ENCODE results near the gene ARID3C. TPM values are rescaled to one million over a fixed set of nuclear protein-coding genes. Genes with fewer than 3 reads are reported as not detected.

Gene ARID3C
- total and polyA plus RNA-seq, 2 experiments from 2014 or later = 0.49 TPM; not detected in 1

GRCh38 chr9:34653151-34654072, 24.5 kb upstream of the ARID3C start:
- Histone ChIP-seq H3K27ac (ENCODE audit: low read depth) (no peak overlapping the region), H3K9me2 (ENCODE audit: insufficient read depth) (no peaks in the 10 kb centered on the region), H3K27me3 (ENCODE audit: insufficient read depth) (no peaks in the 10 kb centered on the region), H3K4me3 (no peak overlapping the region), H3K4me1 (ENCODE audit: insufficient read depth) (peaks cover 16% of the 10 kb centered on the region), H3K79me2 (replicated peaks; ENCODE audit: insufficient read depth) (no peaks in the 10 kb centered on the region), H3K36me3 (ENCODE audit: insufficient read depth) (peaks cover 3% of the 10 kb centered on the region; the same call in 1 of the 2 replicates), H4K20me1 (replicated peaks; ENCODE audit: insufficient read depth) (no peaks in the 10 kb centered on the region; the same call in 1 of the 2 replicates), H3F3A (replicated peaks; ENCODE audit: low read depth) (0 out of 2 replicates have a peak, but pooled peaks cover 4% of the 10 kb centered on the region), H3K4me2 (peak overlapping the region; percentile 57), H2AFZ (0 out of 2 replicates have a peak overlapping the region, but pooled peaks have one; percentile 63)
- Mint-ChIP-seq H3K36me3 (ENCODE audit: low read depth) (peaks cover 15% of the 10 kb centered on the region), H3K4me1 (peaks cover 37% of the 10 kb centered on the region), H3K27me3 (ENCODE audit: insufficient read depth, low read depth, poor library complexity) (peaks cover 25% of the 10 kb centered on the region), H3K27ac (no peak overlapping the region), H3K9me3 (no peaks in the 10 kb centered on the region; the same call in 2 of the 3 replicates), H3K4me3 (peak overlapping the region; percentile 28; the same call in 2 of the 3 replicates)
- DNase-seq (ENCODE audit: low spot score) (no peak), ATAC-seq (peak; percentile 5)
- no peak for TF ChIP-seq POLR2AphosphoS5 (IDR thresholded peaks at IDR 0.05; ENCODE audit: low read depth)
- TF ChIP-seq, protein P1, sequence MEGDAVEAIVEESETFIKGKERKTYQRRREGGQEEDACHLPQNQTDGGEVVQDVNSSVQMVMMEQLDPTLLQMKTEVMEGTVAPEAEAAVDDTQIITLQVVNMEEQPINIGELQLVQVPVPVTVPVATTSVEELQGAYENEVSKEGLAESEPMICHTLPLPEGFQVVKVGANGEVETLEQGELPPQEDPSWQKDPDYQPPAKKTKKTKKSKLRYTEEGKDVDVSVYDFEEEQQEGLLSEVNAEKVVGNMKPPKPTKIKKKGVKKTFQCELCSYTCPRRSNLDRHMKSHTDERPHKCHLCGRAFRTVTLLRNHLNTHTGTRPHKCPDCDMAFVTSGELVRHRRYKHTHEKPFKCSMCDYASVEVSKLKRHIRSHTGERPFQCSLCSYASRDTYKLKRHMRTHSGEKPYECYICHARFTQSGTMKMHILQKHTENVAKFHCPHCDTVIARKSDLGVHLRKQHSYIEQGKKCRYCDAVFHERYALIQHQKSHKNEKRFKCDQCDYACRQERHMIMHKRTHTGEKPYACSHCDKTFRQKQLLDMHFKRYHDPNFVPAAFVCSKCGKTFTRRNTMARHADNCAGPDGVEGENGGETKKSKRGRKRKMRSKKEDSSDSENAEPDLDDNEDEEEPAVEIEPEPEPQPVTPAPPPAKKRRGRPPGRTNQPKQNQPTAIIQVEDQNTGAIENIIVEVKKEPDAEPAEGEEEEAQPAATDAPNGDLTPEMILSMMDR (conservative IDR thresholded peaks at IDR 0.05; ENCODE audit: low read depth in 2 of 2) = no peak
- no peak for TF ChIP-seq EZH2phosphoT487 (IDR thresholded peaks at IDR 0.05; ENCODE audit: unreplicated experiment)
- no peak for TF ChIP-seq ZNF462 (CRISPR knock-in tag; IDR thresholded peaks at IDR 0.05)
- no peak for TF ChIP-seq ZNF114 (CRISPR knock-in tag; IDR thresholded peaks at IDR 0.05)

Data from GM23338 (cell line).